ENCODE data around the gene DAB2.
A peak's percentile ranks its signal among the peaks of the same experiment; 100 is the strongest.
"Not testable (repeated sequence)": the region's sequence is repeated elsewhere in the genome, so short reads cannot be mapped to it uniquely, and the experiment has no call there.

DAB2 gene

GRCh38 chr5:39340506-39340905, 84.3 kb downstream of the DAB2 start:
- no peak for TF ChIP-seq CTCF (IDR thresholded peaks at IDR 0.05; ENCODE audit: control insufficient read depth, insufficient read depth, low read depth, low read length, missing control alignments)
- DNase-seq (ENCODE audit: low read depth): no peak
- no peak overlapping the region for H3K4me3 ChIP-seq (ENCODE audit: control insufficient read depth, low read depth, low read length)

- H3K4me3 ChIP-seq (ENCODE audit: control insufficient read depth, low read depth, low read length): no peak overlapping the region
- no peak for DNase-seq (ENCODE audit: low read depth)
- no peak for TF ChIP-seq CTCF (IDR thresholded peaks at IDR 0.05; ENCODE audit: control insufficient read depth, insufficient read depth, low read depth, low read length, missing control alignments)
Observed at GRCh38 chr5:39337252-39337915, 87.4 kb downstream of the DAB2 start.

GRCh38 chr5:39334296-39334695, 90.5 kb downstream of the DAB2 start:
- H3K4me3 ChIP-seq (ENCODE audit: control insufficient read depth, low read depth, low read length); DNase-seq (ENCODE audit: low read depth): not testable (repeated sequence)

GRCh38 chr5:39333104-39333503, 91.7 kb downstream of the DAB2 start:
- no peak for TF ChIP-seq CTCF (IDR thresholded peaks at IDR 0.05; ENCODE audit: control insufficient read depth, insufficient read depth, low read depth, low read length, missing control alignments)
- H3K4me3 ChIP-seq (ENCODE audit: control insufficient read depth, low read depth, low read length): no peak overlapping the region
- DNase-seq (ENCODE audit: low read depth): no peak

- DNase-seq (ENCODE audit: low read depth): peak; percentile 58
- no peak overlapping the region for H3K4me3 ChIP-seq (ENCODE audit: control insufficient read depth, low read depth, low read length)
- TF ChIP-seq CTCF (IDR thresholded peaks at IDR 0.05; ENCODE audit: control insufficient read depth, insufficient read depth, low read depth, low read length, missing control alignments): no peak
Observed at GRCh38 chr5:39331861-39332381, 92.9 kb downstream of the DAB2 start.

GRCh38 chr5:39328731-39329130, 96.0 kb downstream of the DAB2 start:
- DNase-seq (ENCODE audit: low read depth): no peak
- no peak overlapping the region for H3K4me3 ChIP-seq (ENCODE audit: control insufficient read depth, low read depth, low read length)
- TF ChIP-seq CTCF (IDR thresholded peaks at IDR 0.05; ENCODE audit: control insufficient read depth, insufficient read depth, low read depth, low read length, missing control alignments): no peak

- TF ChIP-seq CTCF (IDR thresholded peaks at IDR 0.05; ENCODE audit: control insufficient read depth, insufficient read depth, low read depth, low read length, missing control alignments): no peak
- H3K4me3 ChIP-seq (ENCODE audit: control insufficient read depth, low read depth, low read length): no peak overlapping the region
- no peak for DNase-seq (ENCODE audit: low read depth)
Observed at GRCh38 chr5:39323542-39323941, 101.2 kb downstream of the DAB2 start.

All from AG09309 (cell line).